ENCODE measurements around the gene PTTG1IP. TPM values are rescaled to one million over a fixed set of nuclear protein-coding genes. Genes with fewer than 3 reads are reported as not detected.
A peak's percentile ranks its signal among the peaks of the same experiment; 100 is the strongest.

PTTG1IP gene
- total and polyA plus RNA-seq, 2 donors (not counting 1 experiment from before 2014, with no cell fraction given): 30.7 to 58.6 TPM

- Histone ChIP-seq H3K4me2 (replicated peaks; ENCODE audit: low read depth, low read length, poor library complexity, severe bottlenecking) (peak overlapping the region; percentile 90), H3K4me1 (ENCODE audit: control insufficient read depth in 2 of 2, insufficient read depth in 2 of 2, low read length in 2 of 2) (peaks cover 81 to 90% of the 10 kb centered on the region in 2 donors), H2AFZ (ENCODE audit: insufficient read depth, low read depth, low read length, poor library complexity, severe bottlenecking) (no peak overlapping the region), H3K4me3 (ENCODE audit: control extremely low read depth in 1 of 5, extremely low read depth in 1 of 5, insufficient read depth in 1 of 5, low read depth in 2 of 5, low read length in 4 of 5) (no peak overlapping the region), H3K27me3 (replicated peaks in 1 of 4; ENCODE audit: control extremely low read depth in 1 of 4, control insufficient read depth in 3 of 4, insufficient read depth in 4 of 4, low read length in 3 of 4) (no peaks in the 10 kb centered on the region), H3K79me2 (ENCODE audit: control insufficient read depth, insufficient read depth, low read length) (peaks cover 97% of the 10 kb centered on the region), H3K27ac (ENCODE audit: low read length in 2 of 2) (peak overlapping the region in 1 of 2 donors; percentile 43), H3K9me3 (ENCODE audit: control extremely low read depth in 1 of 3, control insufficient read depth in 2 of 3, insufficient read depth in 1 of 3, low read length in 2 of 3) (no peaks in the 10 kb centered on the region), H4K20me1 (ENCODE audit: control insufficient read depth, insufficient read depth, low read length, poor library complexity, severe bottlenecking) (peaks cover 37% of the 10 kb centered on the region), H3K9ac (ENCODE audit: low read length) (no peak overlapping the region), H3K36me3 (replicated peaks in 1 of 2; ENCODE audit: control extremely low read depth in 1 of 2, control insufficient read depth in 1 of 2, extremely low read depth in 1 of 2, insufficient read depth in 2 of 2, low read length in 1 of 2) (peaks cover 0 to 27% of the 10 kb centered on the region in 2 experiments)
- DNase-seq: no peak
- POLR2A ChIA-PET: interaction anchor here (2.3 kb wide), 1 partner anchor 9 kb away, joined by 9 read pairs; no protein-coding TSS in a partner anchor
- Mint-ChIP-seq H3K4me1 (peaks cover 74% of the 10 kb centered on the region), H3K27me3 (no peaks in the 10 kb centered on the region), H3K9me3 (ENCODE audit: insufficient read depth) (no peaks in the 10 kb centered on the region), H3K4me3 (peak overlapping the region; percentile 68), H3K27ac (peak overlapping the region; percentile 78)
- ATAC-seq (ENCODE audit: low read depth): no peak
- WGBS (ENCODE audit: insufficient coverage): 82% methylated on average over 15 of the region's 15 CpGs
- CTCF ChIA-PET: interaction anchor here (0.7 to 10.1 kb wide), 4 partner anchors 9 to 44 kb away, joined by 4 to 108 read pairs (median 8); partner anchors contain the start of gene PTTG1IP
- TF ChIP-seq CTCF (IDR thresholded peaks at IDR 0.05) (no peak), EZH2 (IDR thresholded peaks at IDR 0.05; ENCODE audit: borderline replicate concordance, insufficient read depth, low read depth, low read length, poor library complexity, severe bottlenecking) (no peak)
- intact Hi-C loops (cut with micrococcal nuclease): no loop called here
Observed at GRCh38 chr21:44917446-44918106, 44.1 kb upstream of the PTTG1IP start.

GRCh38 chr21:44916965-44917364 lies 43.5 kb upstream of the PTTG1IP start:
- H3K4me3 Mint-ChIP-seq: peak overlapping the region; percentile 26
- H3K79me2 ChIP-seq (ENCODE audit: control insufficient read depth, insufficient read depth, low read length): peaks cover 98% of the 10 kb centered on the region
- no peaks in the 10 kb centered on the region for H3K9me3 Mint-ChIP-seq (ENCODE audit: insufficient read depth)
- peaks cover 75% of the 10 kb centered on the region for H3K4me1 Mint-ChIP-seq
- intact Hi-C loops (cut with micrococcal nuclease): no loop called here
- WGBS (ENCODE audit: insufficient coverage): 89% methylated on average over 6 of the region's 7 CpGs
- H3K27ac Mint-ChIP-seq: peak overlapping the region; percentile 78
- TF ChIP-seq CTCF (IDR thresholded peaks at IDR 0.05) (no peak), EZH2 (IDR thresholded peaks at IDR 0.05; ENCODE audit: borderline replicate concordance, insufficient read depth, low read depth, low read length, poor library complexity, severe bottlenecking) (no peak)
- H3K9ac ChIP-seq (ENCODE audit: low read length): no peak overlapping the region
- no peaks in the 10 kb centered on the region for H3K9me3 ChIP-seq (ENCODE audit: control extremely low read depth in 1 of 3, control insufficient read depth in 2 of 3, insufficient read depth in 1 of 3, low read length in 2 of 3)
- no peaks in the 10 kb centered on the region for H3K27me3 ChIP-seq (replicated peaks in 1 of 4; ENCODE audit: control extremely low read depth in 1 of 4, control insufficient read depth in 3 of 4, insufficient read depth in 4 of 4, low read length in 3 of 4)
- peaks cover 37% of the 10 kb centered on the region for H4K20me1 ChIP-seq (ENCODE audit: control insufficient read depth, insufficient read depth, low read length, poor library complexity, severe bottlenecking)
- no peak overlapping the region for H3K4me3 ChIP-seq (ENCODE audit: control extremely low read depth in 1 of 5, extremely low read depth in 1 of 5, insufficient read depth in 1 of 5, low read depth in 2 of 5, low read length in 4 of 5)
- POLR2A ChIA-PET: interaction anchor here (0.9 to 2.3 kb wide), 2 partner anchors 10 kb away, joined by 3 to 9 read pairs; no protein-coding TSS in a partner anchor
- DNase-seq (no peak), ATAC-seq (ENCODE audit: low read depth) (no peak)
- peak overlapping the region; percentile 90 for H3K4me2 ChIP-seq (replicated peaks; ENCODE audit: low read depth, low read length, poor library complexity, severe bottlenecking)
- peaks cover 0 to 27% of the 10 kb centered on the region in 2 experiments for H3K36me3 ChIP-seq (replicated peaks in 1 of 2; ENCODE audit: control extremely low read depth in 1 of 2, control insufficient read depth in 1 of 2, extremely low read depth in 1 of 2, insufficient read depth in 2 of 2, low read length in 1 of 2)
- peak overlapping the region; percentile 2 to 8 for H3K27ac ChIP-seq (ENCODE audit: low read length in 2 of 2)
- no peak overlapping the region for H2AFZ ChIP-seq (ENCODE audit: insufficient read depth, low read depth, low read length, poor library complexity, severe bottlenecking)
- H3K27me3 Mint-ChIP-seq: no peaks in the 10 kb centered on the region
- CTCF ChIA-PET: interaction anchor here (0.6 to 10.1 kb wide), 7 partner anchors 10 to 223 kb away, joined by 3 to 108 read pairs (median 5); partner anchors contain the start of gene PTTG1IP
- peaks cover 81 to 90% of the 10 kb centered on the region in 2 donors for H3K4me1 ChIP-seq (ENCODE audit: control insufficient read depth in 2 of 2, insufficient read depth in 2 of 2, low read length in 2 of 2)
